GOT3 (cell line): ENCODE data around the gene ARHGAP33.

Experiments used
- DNase-seq: peaks from one replicate; lab custom pipeline; 2025; ENCODE audit warnings: mixed read lengths; lab: John Stamatoyannopoulos, UW

ARHGAP33 gene

GRCh38 chr19:35780058-35780457, 4.7 kb downstream of the ARHGAP33 start:
- DNase-seq = no peak

DNA sequence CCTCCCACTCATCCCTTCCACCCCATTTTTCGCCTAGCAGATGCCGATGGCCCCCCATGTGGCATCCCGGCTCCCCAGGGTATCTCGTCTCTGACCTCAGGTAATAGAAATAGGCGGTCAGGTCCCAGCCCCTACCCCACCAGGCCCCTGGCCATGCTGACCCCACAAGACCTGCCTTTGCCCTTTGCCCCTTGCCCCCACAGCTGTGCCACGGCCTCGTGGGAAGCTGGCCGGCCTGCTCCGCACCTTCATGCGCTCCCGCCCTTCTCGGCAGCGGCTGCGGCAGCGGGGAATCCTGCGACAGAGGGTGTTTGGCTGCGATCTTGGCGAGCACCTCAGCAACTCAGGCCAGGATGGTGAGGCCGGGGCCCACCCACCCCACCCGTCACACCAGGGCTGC, 5.4 kb downstream of the ARHGAP33 start:
- DNase-seq = no peak

- DNase-seq = no peak
These were observed 6.3 kb downstream of the ARHGAP33 start for GRCh38 chr19:35781650-35782049.

DNA sequence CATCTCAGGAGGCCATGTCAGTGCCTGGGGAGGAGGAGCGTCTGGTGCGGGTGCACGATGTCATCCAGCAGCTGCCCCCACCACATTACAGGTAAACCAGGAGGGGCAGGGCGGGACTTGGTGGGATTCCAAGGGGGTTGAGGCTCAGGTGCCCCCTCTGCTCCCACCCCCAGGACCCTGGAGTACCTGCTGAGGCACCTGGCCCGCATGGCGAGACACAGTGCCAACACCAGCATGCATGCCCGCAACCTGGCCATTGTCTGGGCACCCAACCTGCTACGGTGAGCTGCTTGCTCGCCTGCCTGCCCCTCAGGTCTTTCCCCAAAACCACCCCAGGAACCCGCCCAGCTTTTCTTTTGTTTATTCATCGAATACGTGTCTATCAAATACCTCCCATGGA, 7.2 kb downstream of the ARHGAP33 start:
- DNase-seq = no peak

DNA sequence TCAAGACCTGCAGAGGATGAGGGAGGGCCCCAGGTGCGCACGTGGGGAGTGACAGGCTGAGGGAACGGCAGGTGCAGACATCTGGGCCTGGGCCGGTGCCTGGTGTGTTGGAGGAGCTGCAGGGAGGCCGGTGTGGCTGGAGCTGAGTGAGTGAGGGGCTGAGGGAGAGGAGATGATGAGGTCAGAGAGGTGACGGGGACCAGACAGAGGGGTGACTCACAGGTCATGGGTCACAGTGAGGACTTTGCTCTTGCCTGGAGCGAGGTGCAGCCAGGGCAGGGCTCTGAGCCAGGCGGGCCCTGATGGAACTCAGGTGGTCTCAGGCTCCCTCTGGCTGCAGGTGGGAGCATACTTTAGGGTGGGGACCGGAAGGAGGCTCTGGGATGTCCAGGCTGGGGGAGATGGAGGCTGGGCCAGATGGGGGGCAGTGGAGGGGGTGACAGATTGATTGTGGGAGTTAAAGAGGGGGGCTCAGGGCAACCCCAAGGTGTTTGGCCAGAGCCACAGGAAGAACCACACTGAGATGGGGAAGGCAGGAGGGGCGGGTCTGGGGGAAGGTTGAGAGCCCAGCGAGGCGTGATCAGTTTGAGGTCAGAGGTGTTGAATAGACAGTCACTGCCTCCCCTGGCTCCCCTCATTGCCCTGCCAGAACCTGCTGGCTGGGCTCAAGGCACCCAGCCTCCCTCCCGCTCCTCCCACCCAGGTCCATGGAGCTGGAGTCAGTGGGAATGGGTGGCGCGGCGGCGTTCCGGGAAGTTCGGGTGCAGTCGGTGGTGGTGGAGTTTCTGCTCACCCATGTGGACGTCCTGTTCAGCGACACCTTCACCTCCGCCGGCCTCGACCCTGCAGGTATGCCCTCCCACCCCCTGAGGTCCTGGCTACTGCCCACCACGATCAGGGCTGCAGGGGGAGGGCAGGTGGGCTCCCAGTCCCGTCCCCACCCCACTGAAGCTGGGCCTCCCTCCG, 8.4 kb downstream of the ARHGAP33 start:
- no peak for DNase-seq

DNA sequence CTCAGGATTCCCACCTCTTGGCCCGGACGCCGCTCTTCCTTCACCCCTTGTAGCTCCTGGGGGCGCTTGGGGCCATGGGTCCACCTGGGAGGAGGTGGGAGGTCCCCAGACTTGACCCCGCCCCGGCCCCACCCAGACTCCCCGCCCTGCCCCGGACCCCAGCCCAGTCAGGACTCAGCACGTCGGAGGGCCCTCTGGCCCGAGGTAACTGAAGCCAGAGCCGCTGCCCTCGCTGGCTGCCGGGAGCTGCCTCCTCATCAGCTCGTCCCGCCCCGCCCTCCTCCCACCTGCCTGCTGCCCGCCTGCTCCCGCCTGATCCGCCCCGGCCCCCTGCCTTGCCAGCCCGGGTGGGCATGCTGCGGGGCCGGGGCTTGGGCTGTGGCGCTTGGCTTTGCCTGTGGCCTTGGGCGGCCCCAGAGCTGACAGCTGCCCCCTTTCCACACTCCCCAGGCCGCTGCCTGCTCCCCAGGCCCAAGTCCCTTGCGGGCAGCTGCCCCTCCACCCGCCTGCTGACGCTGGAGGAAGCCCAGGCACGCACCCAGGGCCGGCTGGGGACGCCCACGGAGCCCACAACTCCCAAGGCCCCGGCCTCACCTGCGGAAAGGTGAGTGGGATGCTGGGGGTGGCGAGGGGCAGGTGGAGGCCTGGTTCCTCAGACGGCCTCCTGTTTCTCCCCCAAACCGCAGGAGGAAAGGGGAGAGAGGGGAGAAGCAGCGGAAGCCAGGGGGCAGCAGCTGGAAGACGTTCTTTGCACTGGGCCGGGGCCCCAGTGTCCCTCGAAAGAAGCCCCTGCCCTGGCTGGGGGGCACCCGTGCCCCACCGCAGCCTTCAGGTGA, 9.4 kb downstream of the ARHGAP33 start:
- no peak for DNase-seq

- DNase-seq = no peak
These were observed 9.9 kb downstream of the ARHGAP33 start for GRCh38 chr19:35785339-35785627.

DNA sequence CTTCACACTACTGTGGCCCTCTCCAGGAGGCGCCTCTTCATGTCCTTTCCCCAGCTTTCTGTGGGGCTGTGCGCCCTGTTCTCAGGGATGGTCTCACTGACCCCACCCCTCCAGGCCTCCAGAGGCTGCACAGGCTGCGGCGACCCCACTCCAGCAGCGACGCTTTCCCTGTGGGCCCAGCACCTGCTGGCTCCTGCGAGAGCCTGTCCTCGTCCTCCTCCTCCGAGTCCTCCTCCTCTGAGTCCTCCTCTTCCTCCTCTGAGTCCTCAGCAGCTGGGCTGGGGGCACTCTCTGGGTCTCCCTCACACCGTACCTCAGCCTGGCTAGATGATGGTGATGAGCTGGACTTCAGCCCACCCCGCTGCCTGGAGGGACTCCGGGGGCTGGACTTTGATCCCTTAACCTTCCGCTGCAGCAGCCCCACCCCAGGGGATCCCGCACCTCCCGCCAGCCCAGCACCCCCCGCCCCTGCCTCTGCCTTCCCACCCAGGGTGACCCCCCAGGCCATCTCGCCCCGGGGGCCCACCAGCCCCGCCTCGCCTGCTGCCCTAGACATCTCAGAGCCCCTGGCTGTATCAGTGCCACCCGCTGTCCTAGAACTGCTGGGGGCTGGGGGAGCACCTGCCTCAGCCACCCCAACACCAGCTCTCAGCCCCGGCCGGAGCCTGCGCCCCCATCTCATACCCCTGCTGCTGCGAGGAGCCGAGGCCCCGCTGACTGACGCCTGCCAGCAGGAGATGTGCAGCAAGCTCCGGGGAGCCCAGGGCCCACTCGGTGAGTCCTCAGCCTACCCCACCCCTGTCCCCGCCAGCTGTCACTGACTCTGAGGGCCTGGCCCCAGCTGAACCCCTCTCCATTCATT, 11.2 kb downstream of the ARHGAP33 start:
- DNase-seq = no peak

GRCh38 chr19:35787227-35787799, 11.9 kb downstream of the ARHGAP33 start:
- no peak for DNase-seq

- no peak for DNase-seq
These were observed 13.0 kb downstream of the ARHGAP33 start for GRCh38 chr19:35788205-35788960.

DNA sequence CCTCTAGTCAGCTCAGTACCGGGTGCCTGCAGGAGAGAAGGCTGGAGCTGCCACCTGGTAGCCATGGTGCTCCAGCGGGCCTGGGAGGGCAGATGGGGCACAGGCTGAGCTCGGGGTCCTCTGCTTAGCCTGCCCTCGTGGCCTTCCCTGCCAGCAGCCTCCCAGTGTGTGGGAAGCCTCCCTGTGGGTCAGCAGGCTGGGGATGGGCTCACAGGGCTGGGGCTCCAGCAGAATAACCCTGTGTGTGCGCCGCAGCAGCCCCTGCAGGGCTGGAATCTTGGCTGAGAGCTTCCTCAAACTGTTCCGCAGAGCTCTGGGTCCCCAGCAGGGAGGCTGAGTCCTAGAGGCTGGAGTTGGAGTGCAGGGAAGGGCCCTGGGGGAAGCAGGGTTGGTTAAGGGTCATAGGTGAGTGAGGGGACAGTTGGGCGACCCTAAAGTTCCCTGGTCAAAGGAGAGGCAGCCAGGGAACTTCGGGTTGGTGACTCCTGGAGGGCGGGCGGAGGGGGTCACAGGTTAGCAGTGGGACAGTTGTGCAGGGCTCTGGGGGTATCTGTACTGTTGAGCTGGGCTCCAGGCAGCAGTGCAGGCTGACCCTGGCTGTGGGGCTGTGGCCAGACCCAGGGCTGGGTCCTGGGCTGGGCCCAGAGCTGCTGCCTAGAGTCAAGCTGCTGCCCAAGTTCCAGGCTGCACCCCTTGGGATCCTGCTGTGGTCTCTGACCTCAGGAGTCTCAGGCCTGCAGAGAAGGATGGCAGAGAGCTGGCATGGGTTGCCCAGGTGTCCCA, 14.0 kb downstream of the ARHGAP33 start:
- DNase-seq = no peak

DNA sequence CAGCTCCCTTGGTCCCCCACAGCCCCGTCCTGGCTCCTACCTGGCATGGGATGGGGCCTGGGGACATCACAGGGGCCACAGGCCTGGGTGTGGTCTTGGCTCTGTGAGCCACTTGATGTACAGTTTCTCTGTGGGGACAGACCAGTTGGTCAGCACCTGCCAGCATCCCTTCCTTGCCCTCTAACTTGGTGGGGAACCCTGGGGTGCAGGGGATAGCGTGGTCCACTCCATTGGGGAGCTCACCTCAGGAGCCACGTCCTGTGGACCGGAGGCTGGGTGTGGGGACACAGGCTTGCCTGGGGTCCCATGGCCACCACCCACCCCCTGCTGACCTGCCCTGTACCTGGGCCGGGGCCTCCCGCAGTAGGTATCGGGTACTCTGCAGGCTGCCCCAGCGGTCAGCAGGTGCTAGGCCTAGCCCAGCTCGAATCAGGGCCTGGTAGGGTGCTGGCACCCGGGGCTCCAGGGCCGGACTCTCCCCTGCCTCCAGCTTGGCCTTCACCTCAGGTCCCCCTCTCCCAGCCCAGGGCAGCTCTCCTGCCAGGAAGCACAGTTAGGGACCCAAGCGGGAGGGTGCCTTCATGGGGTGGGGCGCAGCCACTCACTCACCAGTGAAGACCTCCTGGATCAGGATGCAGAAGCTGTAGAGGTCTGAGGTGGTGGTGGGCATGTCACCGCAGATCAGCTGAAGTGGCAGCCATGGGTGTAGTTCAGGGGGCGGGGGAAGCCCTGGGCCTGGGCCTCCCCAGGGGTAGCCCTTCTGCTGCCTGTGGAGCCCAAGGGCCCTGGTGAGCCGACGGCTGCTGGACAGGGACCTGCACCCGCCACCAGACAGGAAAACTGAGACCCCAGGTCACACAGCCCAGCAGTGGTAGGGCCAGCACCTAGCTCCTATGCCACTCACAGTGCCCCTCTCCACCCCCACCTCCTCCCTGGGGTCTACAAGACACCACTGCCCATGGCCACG, 14.9 kb downstream of the ARHGAP33 start:
- DNase-seq = no peak

DNA sequence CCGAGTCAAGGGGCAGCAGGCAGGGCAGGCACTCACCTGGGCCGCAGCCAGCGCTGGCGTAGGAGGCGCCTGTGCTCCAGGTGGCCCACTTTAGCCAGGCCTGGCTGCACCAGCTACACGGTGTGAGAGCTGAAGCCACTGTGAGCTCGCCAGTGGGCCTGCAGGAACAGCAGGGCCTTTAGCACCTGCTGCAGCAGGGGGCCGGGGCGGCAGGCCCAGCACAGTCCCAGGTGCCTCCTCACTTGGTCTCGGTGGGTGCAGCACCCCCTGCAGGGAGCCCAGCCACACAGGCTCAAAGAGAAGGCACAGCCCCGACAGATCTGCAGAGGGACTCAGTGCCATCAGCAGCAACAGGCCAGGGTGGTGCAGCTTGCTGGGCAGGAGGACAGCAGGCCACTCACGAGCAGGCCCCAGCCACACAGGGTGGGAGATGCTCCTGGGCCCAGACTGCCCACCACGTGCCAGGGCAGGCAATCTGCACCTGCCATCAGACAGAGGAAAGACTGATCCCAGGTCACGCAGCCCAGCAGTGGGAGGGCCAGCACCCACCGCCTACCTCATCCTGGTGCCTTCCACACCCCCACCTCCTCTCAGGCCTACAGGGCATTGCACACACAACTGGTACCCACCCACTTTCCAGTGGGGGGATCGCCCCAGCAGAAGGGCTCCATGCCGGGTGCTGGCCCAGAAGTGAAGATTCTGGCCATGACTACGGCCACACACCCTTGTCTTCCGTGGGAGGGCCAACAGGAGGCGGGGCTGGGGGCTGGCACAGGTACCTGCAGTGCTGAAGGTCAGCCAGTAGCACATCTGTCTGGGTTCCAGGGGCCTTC, 15.8 kb downstream of the ARHGAP33 start:
- no peak for DNase-seq

- no peak for DNase-seq
These were observed 16.5 kb downstream of the ARHGAP33 start for GRCh38 chr19:35791814-35792279.

DNA sequence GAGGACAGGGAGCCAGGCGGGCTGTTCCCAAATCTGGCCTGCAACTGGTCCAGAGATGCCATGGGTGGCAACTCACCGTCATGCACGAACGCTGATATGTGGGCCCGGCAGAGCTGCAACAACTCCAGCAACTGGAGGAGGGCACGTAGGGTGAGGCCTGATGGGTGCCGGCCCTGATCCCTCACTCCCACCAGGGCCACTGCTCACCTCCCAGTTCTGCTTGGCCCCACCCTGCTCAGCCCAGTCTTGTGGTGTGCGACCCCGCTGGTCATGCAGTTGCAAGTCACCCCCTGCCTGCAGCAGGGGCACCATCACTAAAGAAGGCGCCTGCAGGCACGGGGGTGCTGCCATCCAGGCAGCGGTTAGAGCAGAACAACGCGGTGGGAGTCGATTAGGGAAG, 16.9 kb downstream of the ARHGAP33 start:
- no peak for DNase-seq

GRCh38 chr19:35792888-35793287, 17.5 kb downstream of the ARHGAP33 start:
- no peak for DNase-seq

- DNase-seq = no peak
These were observed 18.2 kb downstream of the ARHGAP33 start for GRCh38 chr19:35793381-35794165.
